GM12872 (cell line): ENCODE data around the gene ZKSCAN4.

Source experiments
- TF ChIP-seq, protein P1 (sequence below): IDR thresholded peaks from 3 replicates; pipeline ENCODE4 v1.5.1; 2011; ENCODE audit warnings: low read depth, mild to moderate bottlenecking, low read length, moderate library complexity; ENCODE audit not compliant: insufficient read depth

The ZKSCAN4 gene

DNA sequence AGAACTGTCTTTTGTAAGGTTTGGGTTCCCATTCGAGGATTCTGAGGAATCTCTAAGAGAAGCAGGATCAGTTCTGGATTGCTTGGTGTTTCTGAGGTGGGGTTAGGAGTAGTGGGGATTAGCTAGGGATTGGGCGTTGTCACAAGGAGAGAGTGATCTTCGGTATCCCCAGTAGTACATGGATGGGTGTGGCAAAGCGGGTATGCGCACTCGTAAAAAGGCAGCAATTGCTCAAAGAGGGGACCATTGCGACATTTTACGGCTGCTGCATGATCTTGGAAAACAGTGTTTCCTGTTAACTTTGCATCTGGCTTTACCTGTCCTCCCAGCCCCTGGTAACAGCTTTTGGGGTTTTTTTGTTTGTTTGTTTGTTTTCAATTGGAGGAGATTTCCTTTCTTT is 36.6 kb downstream of the ZKSCAN4 start:
- TF ChIP-seq, protein P1, sequence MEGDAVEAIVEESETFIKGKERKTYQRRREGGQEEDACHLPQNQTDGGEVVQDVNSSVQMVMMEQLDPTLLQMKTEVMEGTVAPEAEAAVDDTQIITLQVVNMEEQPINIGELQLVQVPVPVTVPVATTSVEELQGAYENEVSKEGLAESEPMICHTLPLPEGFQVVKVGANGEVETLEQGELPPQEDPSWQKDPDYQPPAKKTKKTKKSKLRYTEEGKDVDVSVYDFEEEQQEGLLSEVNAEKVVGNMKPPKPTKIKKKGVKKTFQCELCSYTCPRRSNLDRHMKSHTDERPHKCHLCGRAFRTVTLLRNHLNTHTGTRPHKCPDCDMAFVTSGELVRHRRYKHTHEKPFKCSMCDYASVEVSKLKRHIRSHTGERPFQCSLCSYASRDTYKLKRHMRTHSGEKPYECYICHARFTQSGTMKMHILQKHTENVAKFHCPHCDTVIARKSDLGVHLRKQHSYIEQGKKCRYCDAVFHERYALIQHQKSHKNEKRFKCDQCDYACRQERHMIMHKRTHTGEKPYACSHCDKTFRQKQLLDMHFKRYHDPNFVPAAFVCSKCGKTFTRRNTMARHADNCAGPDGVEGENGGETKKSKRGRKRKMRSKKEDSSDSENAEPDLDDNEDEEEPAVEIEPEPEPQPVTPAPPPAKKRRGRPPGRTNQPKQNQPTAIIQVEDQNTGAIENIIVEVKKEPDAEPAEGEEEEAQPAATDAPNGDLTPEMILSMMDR, result no peak

DNA sequence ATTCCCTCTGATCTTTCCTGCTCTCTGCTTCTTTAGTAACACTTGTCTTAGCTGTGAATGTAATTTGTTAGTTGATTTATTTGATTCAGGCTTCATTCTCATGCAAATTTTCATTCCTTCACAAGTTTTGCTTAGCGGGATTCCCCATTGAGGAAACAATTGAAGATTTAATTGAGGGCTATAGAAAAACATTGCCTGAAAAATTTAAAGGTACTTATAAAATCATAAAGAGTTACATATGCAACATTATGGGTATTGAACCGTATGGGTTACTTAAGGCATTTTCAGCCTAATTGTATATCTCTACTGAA is 38.9 kb downstream of the ZKSCAN4 start:
- TF ChIP-seq, protein P1, result no peak

DNA sequence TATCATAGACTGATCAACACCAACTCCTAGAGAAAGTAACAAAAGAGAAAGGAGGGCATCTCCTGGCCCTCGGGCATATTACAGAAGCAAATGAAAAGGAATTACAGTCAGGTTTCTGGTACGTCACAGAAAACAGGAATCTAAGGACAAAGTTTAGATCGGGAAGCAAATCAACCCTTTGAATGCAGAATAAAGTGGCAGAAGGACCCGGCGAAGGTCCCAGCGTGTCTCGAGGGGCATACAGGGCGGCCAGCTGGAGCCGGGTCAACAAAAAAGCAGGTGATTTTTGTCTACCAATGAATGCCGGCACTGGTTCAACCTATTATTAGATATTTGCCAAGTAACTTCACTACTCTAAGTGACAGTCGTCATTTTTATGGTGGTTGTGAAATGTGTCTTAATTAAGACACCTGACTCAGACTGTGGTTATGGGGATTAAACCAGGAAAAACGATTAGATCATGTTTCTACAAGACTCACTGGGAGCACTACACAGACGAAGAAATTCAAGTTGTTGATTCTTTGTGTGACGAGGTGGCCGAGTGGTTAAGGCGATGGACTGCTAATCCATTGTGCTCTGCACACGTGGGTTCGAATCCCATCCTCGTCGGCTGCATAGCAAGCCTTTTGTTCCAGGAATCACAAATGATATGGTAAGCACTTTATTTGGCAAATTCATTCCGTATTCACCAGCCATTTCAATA is 39.4 kb downstream of the ZKSCAN4 start:
- TF ChIP-seq, protein P1, result no peak

DNA sequence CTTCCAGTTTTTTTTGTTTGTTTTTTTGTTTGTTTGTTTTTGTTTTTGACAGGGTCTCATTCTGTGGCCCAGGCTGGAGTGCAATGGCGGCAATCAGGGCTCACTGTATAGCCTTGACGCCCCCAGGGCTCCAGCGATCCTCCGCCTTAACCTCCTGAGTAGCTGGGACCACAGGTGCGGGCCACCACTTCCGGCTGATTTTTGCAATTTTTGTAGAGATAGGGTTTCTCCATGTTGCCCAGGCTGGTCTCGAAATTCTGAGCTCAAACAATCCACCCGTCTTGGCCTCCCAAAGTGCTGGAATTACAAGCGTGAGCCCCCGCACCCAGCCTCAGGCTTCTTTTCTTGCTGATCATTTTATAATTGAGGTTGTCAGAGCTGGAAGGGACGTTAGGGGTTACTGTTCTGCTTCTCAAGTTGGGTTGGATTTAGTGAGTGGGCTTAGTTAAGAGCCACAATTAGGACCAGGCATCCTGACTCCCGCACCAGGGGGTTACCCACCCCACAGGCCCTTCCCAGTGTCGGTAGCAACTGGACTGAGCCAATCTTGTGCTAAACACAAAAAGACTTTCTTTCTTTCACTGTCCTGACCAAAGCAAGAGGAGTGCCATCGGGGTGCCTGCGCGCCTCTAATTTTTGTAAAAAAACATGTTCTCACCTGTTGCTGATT is 40.1 kb downstream of the ZKSCAN4 start:
- TF ChIP-seq, protein P1, result no peak

DNA sequence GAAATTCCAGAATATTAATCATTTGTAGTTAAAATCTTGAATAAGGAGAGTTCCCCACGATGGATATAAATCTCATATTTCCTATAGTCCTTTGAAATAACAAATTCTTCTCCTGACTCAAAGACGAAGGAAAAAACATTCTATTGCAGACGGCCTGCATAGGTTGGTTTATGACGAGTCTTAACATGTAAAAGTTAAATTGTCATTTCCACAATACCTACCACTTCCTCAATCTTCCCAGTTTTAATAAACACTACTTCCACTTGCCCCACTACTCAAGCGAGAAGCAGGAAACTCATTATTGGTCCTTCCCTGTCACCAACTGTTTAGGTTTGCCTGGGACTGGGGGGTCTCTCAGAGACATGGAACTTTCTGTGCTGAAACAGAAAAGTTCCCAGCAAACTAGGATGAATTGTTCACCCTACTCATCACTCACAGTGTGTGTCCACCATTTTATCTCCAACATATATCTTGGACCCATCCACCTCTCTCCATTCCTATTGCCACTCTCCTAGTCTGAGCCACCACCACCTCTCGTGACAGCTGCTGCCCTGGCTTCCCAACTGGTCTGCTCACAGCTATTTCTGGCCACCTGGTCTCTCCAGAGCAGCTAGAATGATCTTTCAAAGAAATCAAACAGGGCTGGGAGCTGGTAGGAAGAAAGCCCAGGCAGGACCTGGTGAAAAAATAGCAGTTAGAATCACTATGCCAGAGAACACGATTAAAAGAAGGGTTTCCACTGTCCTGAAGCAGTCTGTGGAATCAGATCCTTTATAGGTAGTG is 42.1 kb downstream of the ZKSCAN4 start:
- TF ChIP-seq, protein P1, result no peak

DNA sequence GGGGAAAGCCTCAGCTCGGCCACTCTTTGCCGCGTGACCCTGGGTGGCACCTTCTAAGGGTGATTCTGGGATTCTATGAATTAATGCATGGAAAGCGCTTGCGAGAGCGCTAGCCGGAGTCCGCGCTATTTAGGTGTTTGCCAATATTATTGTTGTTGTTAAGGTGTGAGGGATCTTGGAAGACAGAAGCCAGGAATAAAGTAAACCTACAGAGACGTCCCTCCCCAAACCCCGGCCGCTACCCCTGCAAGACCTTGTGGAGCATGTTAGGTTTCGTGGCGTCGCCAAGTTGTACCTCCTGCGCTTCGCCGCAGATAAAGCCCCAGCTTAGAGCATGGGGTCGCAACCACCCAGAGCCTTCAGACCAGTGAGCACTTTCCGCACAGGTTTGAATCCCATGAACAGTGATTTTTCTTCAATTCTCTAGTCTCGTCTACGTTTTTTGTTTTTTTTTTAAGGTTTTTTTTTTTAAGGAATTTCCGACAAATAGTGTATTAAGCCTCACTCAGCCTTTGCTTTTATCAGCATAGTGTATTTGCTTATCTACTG is 43.9 kb downstream of the ZKSCAN4 start:
- TF ChIP-seq, protein P1, result no peak

DNA sequence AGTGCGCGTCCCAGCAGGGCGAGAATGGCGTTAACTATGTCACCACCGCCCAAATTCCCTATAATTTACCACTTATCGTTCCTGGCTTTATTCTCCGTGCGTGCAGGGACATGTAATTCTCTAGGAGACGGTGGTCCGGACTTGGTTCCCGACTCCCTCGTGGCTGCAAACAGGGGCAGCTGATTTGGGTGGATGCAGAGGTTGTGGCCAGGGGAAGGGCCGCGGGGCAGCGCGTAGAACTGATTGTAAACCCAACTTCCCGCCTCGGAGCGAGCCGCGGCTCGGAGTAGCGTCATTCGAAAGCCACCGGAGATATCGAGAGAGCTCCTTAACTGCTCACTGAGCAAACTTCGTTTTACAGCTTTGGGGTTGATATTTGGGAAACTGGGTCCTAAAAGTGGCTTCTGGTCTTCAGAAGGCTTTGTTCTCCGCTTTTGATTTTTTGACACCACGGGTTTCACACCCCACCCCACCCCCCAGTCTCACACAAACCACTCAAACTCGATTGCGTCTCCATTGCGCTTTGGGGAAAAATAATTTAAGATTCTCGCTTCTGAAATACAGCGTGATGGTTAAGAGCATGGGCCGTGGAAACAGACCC is 44.5 kb downstream of the ZKSCAN4 start:
- TF ChIP-seq, protein P1, result no peak
